Endothelial cell of umbilical vein (primary cell): ENCODE measurements around the gene GTF2H1. TPM values are rescaled to one million over a fixed set of nuclear protein-coding genes. Genes with fewer than 3 reads are reported as not detected.

Experiments used
- BruUV-seq: library from RNA; stranded (reverse); fragments of 400-500 nt; replicated peaks from 2 replicates; lab custom pipeline; 2021; lab: Mats Ljungman, UMichigan
- CTCF ChIA-PET: fragments of 300-600, 350-600 bp; sonication (Branson Sonifier 250); formaldehyde crosslinking; loops from one replicate; lab custom pipeline; 2021; ENCODE audit warnings: antibody characterized with exemption, inconsistent platforms; lab: Charles Lee
- POLR2A ChIA-PET: fragments of 300-600, 350-600 bp; sonication (Branson Sonifier 250); formaldehyde crosslinking; loops from one replicate; lab custom pipeline; 2021; ENCODE audit warnings: antibody characterized with exemption, inconsistent platforms; lab: Charles Lee
- DNase-seq: peaks from one replicate; pipeline ENCODE4 v3.0.0-alpha.2; 2011; ENCODE audit warnings: low read depth, low spot score
- FAIRE-seq: peaks from 2 replicates; lab custom pipeline; 2011; peaks lifted over from hg19 to GRCh38; lab: Jason Lieb, UNC
- H2AFZ ChIP-seq: 2 replicates; pipeline ENCODE4 v1.6.0; 2012; ENCODE audit warnings: low read depth, low read length, control low read depth, inconsistent platforms
- H3K27ac ChIP-seq: 2 replicates; pipeline ENCODE4 v1.5.1; 2011; ENCODE audit warnings: low read depth, mild to moderate bottlenecking, control low read depth, low read length, moderate library complexity; ENCODE audit not compliant: insufficient read depth
- H3K27me3 ChIP-seq, 2 experiments: 2 replicates each; pipeline versions ENCODE4 v1.6.0 to v1.6.1; 2011; ENCODE audit warnings: low read length in 2 of 2, mixed read lengths in 1 of 2; ENCODE audit not compliant: control insufficient read depth in 2 of 2, insufficient read depth in 2 of 2
- H3K36me3 ChIP-seq, 2 experiments: 2 replicates in 1 of 2; 3 replicates in 1 of 2; pipeline ENCODE4 v1.5.1; 2011; ENCODE audit warnings: low read length in 2 of 2, mild to moderate bottlenecking in 1 of 2, moderate library complexity in 1 of 2; ENCODE audit not compliant: control insufficient read depth in 2 of 2, insufficient read depth in 2 of 2; ENCODE audit errors: extremely low read depth in 1 of 2
- H3K4me1 ChIP-seq: 3 replicates; pipeline ENCODE4 v1.5.1; 2011; ENCODE audit warnings: mild to moderate bottlenecking, low read length; ENCODE audit not compliant: control insufficient read depth, insufficient read depth; ENCODE audit errors: extremely low read depth
- H3K4me2 ChIP-seq: 2 replicates; pipeline ENCODE4 v1.6.1; 2011; ENCODE audit warnings: low read length, control low read depth, mixed read lengths; ENCODE audit not compliant: insufficient read depth
- H3K4me3 ChIP-seq, 3 experiments: fragments of 200-600 bp in 1 of 3; sonication (generic), shearing (Covaris generic) in 1 of 3; replicated peaks in 1 of 3; 2 replicates each; pipeline ENCODE4 v1.5.1; 2011 to 2016; ENCODE audit warnings: control low read depth in 3 of 3, low read length in 3 of 3, mild to moderate bottlenecking in 2 of 3, inconsistent platforms in 1 of 3, low read depth in 1 of 3, moderate library complexity in 1 of 3; ENCODE audit not compliant: insufficient read depth in 1 of 3
- H3K79me2 ChIP-seq: 2 replicates; pipeline ENCODE4 v1.6.0; 2012; ENCODE audit warnings: low read length, inconsistent platforms; ENCODE audit not compliant: control insufficient read depth, insufficient read depth
- H3K9ac ChIP-seq: replicated peaks from 2 replicates; pipeline ENCODE3; 2011; ENCODE audit warnings: low read length, control low read depth; ENCODE audit not compliant: insufficient read depth; ENCODE audit errors: extremely low read depth
- H3K9me1 ChIP-seq: replicated peaks from 3 replicates; pipeline ENCODE4 v1.6.0; 2011; ENCODE audit warnings: mild to moderate bottlenecking, low read length; ENCODE audit not compliant: control insufficient read depth, insufficient read depth; ENCODE audit errors: extremely low read depth
- H3K9me3 ChIP-seq: replicated peaks from 2 replicates; pipeline ENCODE4 v1.5.1; 2012; ENCODE audit warnings: low read length, inconsistent platforms; ENCODE audit not compliant: control insufficient read depth, insufficient read depth
- H4K20me1 ChIP-seq: replicated peaks from 2 replicates; pipeline ENCODE3; 2011; ENCODE audit warnings: mild to moderate bottlenecking, low read length; ENCODE audit not compliant: control insufficient read depth, insufficient read depth; ENCODE audit errors: extremely low read depth
- EZH2 ChIP-seq: IDR thresholded peaks from 2 replicates; pipeline ENCODE4 v1.6.1; 2012; ENCODE audit warnings: borderline replicate concordance, low read depth, mild to moderate bottlenecking, moderate library complexity, low read length, inconsistent platforms; ENCODE audit not compliant: severe bottlenecking
- FOS ChIP-seq: IDR thresholded peaks from 2 replicates; pipeline ENCODE4 v1.6.1; 2011; ENCODE audit warnings: mild to moderate bottlenecking, low read length, moderate library complexity, borderline replicate concordance; ENCODE audit not compliant: insufficient read depth
- GATA2 ChIP-seq: IDR thresholded peaks from 2 replicates; pipeline ENCODE4 v1.7.0; 2011; ENCODE audit warnings: low read depth, mild to moderate bottlenecking, moderate library complexity, mixed read lengths, low read length; ENCODE audit not compliant: insufficient read length, insufficient read depth
- JUN ChIP-seq: IDR thresholded peaks from 2 replicates; pipeline ENCODE4 v1.6.1; 2011; ENCODE audit warnings: borderline replicate concordance, low read depth; ENCODE audit not compliant: insufficient read length, insufficient read depth
- MYC ChIP-seq: IDR thresholded peaks from one replicate; pipeline ENCODE4 v1.6.1; 2011; ENCODE audit warnings: mild to moderate bottlenecking, low read depth, low read length
- POLR2A ChIP-seq: IDR thresholded peaks from 2 replicates; pipeline ENCODE4 v1.6.1; 2012; ENCODE audit warnings: low read depth, mild to moderate bottlenecking, control low read depth, low read length
- POLR2AphosphoS5 ChIP-seq: IDR thresholded peaks from 2 replicates; pipeline ENCODE4 v1.6.1; 2012; ENCODE audit warnings: low read depth, mild to moderate bottlenecking, control low read depth, low read length, moderate library complexity; ENCODE audit not compliant: insufficient read depth
- dilution Hi-C: fragments of 300-500 bp; cut with MboI; formaldehyde crosslinking; loops from one replicate; pipeline ENCODE4 v1.15.0; 2019; ENCODE audit warnings: low sequenced_read_pairs; ENCODE audit not compliant: extremely low pct_ligation_motif_present
- intact Hi-C: fragments of 100-400 bp; cut with micrococcal nuclease; formaldehyde crosslinking; loops from one replicate; pipeline ENCODE4 v1.10.0; 2022
- polyA plus RNA-seq, 4 experiments: library from polyadenylated mRNA; depleted of rRNA in 3 of 4; stranded (reverse) in 3 of 4; unstranded in 1 of 4; fragments of >200 nt; gene quantifications; 2 replicates each; pipeline versions ENCODE4 v1.2.1 to v1.2.3, GENCODE V29; 2011 to 2012; ENCODE audit warnings: missing spikeins in 1 of 4
- total RNA-seq: library from RNA; stranded (reverse); gene quantifications from 2 replicates; pipeline ENCODE4 v1.2.3, GENCODE V29; 2021
- TF ChIP-seq, protein P1 (sequence below), 2 donors: IDR thresholded peaks; 1 replicate in 1 of 2; 2 replicates in 1 of 2; pipeline ENCODE4 v1.5.1; 2011; ENCODE audit warnings: low read length in 2 of 2, mild to moderate bottlenecking in 2 of 2, moderate library complexity in 2 of 2, control low read depth in 1 of 2, inconsistent platforms in 1 of 2, low read depth in 1 of 2; ENCODE audit not compliant: insufficient read depth in 1 of 2; ENCODE audit errors: extremely low read depth in 1 of 2
- TF ChIP-seq, protein P2 (sequence below): IDR thresholded peaks from 2 replicates; pipeline ENCODE4 v1.6.1; 2011; ENCODE audit not compliant: insufficient read depth, insufficient read length

GTF2H1 gene
- total and polyA plus RNA-seq, 2 donors (not counting 3 experiments of a cell fraction or from before 2014, with no cell fraction given): 15.7 to 47.7 TPM

DNA sequence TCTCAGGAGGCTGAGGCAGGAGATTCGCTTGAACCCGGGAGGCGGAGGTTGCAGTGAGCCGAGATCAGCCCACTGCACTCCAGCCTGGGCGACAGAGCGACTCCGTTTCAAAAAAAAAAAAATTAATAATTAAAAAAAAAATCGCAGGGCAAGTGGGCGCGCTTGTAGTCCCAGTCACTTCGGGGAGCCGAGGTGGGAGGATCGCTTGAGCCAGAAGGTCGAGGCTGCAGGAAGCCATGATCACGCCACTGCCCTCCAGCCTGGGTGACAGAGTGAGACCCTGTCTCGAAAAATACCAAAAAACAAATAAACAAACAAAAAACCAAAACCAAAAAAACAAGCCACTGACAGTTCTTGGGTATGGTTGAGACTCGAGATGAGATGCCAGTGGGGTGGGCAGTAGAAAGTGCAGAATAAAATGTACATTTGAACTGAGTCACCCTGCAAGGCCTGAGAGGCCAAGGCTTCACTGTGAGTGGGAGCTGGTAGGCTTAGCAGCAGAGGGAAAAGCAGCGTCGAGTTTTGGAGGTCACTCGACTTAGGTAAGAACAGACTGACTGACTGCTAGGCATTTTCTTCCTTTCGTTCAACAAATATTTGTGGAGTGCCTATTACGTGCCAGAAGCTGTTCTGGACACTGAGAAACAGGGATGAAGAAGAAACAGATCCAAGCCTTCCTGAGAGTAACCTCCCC lies 71.4 kb downstream of the GTF2H1 start:
- CTCF ChIA-PET: interaction anchor here (1.0 to 3.8 kb wide), 6 partner anchors 10 to 150 kb away, joined by 3 to 27 read pairs (median 6); partner anchors contain the start of genes GTF2H1 and HPS5
- no peaks in the 10 kb centered on the region for H3K9me3 ChIP-seq
- intact Hi-C loops (loop anchor here (1.0 to 10.0 kb wide), 5 partner anchors 9 to 1321 kb away; partner anchors contain the start of genes NAV2 and NCR3LG1), dilution Hi-C loops (no loop called here)
- H3K79me2 ChIP-seq: peaks cover 33% of the 10 kb centered on the region
- H3K36me3 ChIP-seq: peaks cover 2 to 5% of the 10 kb centered on the region in 2 experiments
- peak overlapping the region; percentile 85 for H2AFZ ChIP-seq
- peak overlapping the region; percentile 62 for H3K4me2 ChIP-seq
- H3K27ac ChIP-seq: peak overlapping the region; percentile 67
- H3K9me1 ChIP-seq: no peaks in the 10 kb centered on the region
- no peak for FAIRE-seq
- H3K4me1 ChIP-seq: peaks cover 18% of the 10 kb centered on the region
- no peak for DNase-seq
- POLR2A ChIA-PET: interaction anchor here (0.6 to 2.5 kb wide), 7 partner anchors 10 to 1319 kb away, joined by 3 to 31 read pairs (median 11); partner anchors contain the start of genes HPS5, LDHC, NAV2 and TSG101
- TF ChIP-seq EZH2 (no peak), GATA2 (no peak), POLR2AphosphoS5 (no peak), FOS (no peak), POLR2A (no peak), JUN (no peak), MYC (no peak)
- TF ChIP-seq, protein P1, sequence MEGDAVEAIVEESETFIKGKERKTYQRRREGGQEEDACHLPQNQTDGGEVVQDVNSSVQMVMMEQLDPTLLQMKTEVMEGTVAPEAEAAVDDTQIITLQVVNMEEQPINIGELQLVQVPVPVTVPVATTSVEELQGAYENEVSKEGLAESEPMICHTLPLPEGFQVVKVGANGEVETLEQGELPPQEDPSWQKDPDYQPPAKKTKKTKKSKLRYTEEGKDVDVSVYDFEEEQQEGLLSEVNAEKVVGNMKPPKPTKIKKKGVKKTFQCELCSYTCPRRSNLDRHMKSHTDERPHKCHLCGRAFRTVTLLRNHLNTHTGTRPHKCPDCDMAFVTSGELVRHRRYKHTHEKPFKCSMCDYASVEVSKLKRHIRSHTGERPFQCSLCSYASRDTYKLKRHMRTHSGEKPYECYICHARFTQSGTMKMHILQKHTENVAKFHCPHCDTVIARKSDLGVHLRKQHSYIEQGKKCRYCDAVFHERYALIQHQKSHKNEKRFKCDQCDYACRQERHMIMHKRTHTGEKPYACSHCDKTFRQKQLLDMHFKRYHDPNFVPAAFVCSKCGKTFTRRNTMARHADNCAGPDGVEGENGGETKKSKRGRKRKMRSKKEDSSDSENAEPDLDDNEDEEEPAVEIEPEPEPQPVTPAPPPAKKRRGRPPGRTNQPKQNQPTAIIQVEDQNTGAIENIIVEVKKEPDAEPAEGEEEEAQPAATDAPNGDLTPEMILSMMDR (IDR thresholded peaks at IDR 0.05; ENCODE audit: extremely low read depth in 1 of 2, insufficient read depth in 1 of 2, low read depth in 1 of 2, low read length in 2 of 2): no peak
- TF ChIP-seq, protein P2, sequence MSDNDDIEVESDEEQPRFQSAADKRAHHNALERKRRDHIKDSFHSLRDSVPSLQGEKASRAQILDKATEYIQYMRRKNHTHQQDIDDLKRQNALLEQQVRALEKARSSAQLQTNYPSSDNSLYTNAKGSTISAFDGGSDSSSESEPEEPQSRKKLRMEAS: no peak
- H3K27me3 ChIP-seq: no peaks in the 10 kb centered on the region
- TSS peak; percentile 85 for BruUV-seq
- no peaks in the 10 kb centered on the region for H4K20me1 ChIP-seq
- peak overlapping the region; percentile 59 for H3K9ac ChIP-seq
- H3K4me3 ChIP-seq: peak overlapping the region in 2 of 3 experiments; percentile 20 to 65
